ENCODE data around the gene KCNH2. TPM values are rescaled to one million over a fixed set of nuclear protein-coding genes. Genes with fewer than 3 reads are reported as not detected.

The KCNH2 gene
- total RNA-seq, 4 donors from 2014 or later = 0.15 to 1.1 (median 0.36) TPM

- intact Hi-C loops (cut with DNase I; ENCODE audit: low total_unique reads) = no loop called here
- WGBS, 2 donors = 88 to 94% methylated on average over 33 of the region's 33 CpGs
- H3K4me3 ChIP-seq (ENCODE audit: low read depth, poor library complexity, severe bottlenecking) = no peak overlapping the region
- no peak for DNase-seq (ENCODE audit: low spot score in 2 of 2)
- no peak for TF ChIP-seq CTCF (IDR thresholded peaks at IDR 0.05)
- no peak for TF ChIP-seq POLR2A (IDR thresholded peaks at IDR 0.05)
Measured at GRCh38 chr7:150952331-150953050, 25.6 kb downstream of the KCNH2 start.

GRCh38 chr7:150951521-150951920, 26.6 kb downstream of the KCNH2 start:
- H3K4me3 ChIP-seq (ENCODE audit: low read depth, poor library complexity, severe bottlenecking) = no peak overlapping the region
- DNase-seq (ENCODE audit: low spot score in 2 of 2) = no peak
- no peak for TF ChIP-seq CTCF (IDR thresholded peaks at IDR 0.05)
- TF ChIP-seq POLR2A (IDR thresholded peaks at IDR 0.05) = no peak
- WGBS, 2 donors = 94 to 99% methylated on average over 28 of the region's 28 CpGs
- intact Hi-C loops (cut with DNase I; ENCODE audit: low total_unique reads) = no loop called here

GRCh38 chr7:150951181-150951520, 27.0 kb downstream of the KCNH2 start:
- no peak for DNase-seq (ENCODE audit: low spot score in 2 of 2)
- TF ChIP-seq CTCF (IDR thresholded peaks at IDR 0.05) (no peak), POLR2A (IDR thresholded peaks at IDR 0.05) (no peak)
- intact Hi-C loops (cut with DNase I; ENCODE audit: low total_unique reads) = no loop called here
- WGBS, 2 donors = 95 to 97% methylated on average over 16 of the region's 16 CpGs
- no peak overlapping the region for H3K4me3 ChIP-seq (ENCODE audit: low read depth, poor library complexity, severe bottlenecking)

GRCh38 chr7:150950496-150951180, 27.5 kb downstream of the KCNH2 start:
- H3K4me3 ChIP-seq (ENCODE audit: low read depth, poor library complexity, severe bottlenecking) = no peak overlapping the region
- intact Hi-C loops (cut with DNase I; ENCODE audit: low total_unique reads) = no loop called here
- no peak for TF ChIP-seq CTCF (IDR thresholded peaks at IDR 0.05)
- TF ChIP-seq POLR2A (IDR thresholded peaks at IDR 0.05) = no peak
- 92 to 93% methylated on average over 26 to 27 of the region's 27 CpGs for WGBS, 2 donors
- DNase-seq (ENCODE audit: low spot score in 2 of 2) = no peak

- TF ChIP-seq CTCF (IDR thresholded peaks at IDR 0.05) = no peak
- no peak for TF ChIP-seq POLR2A (IDR thresholded peaks at IDR 0.05)
- H3K4me3 ChIP-seq (ENCODE audit: low read depth, poor library complexity, severe bottlenecking) = no peak overlapping the region
- peak in 1 of 2 donors; percentile 68 for DNase-seq (ENCODE audit: low spot score in 2 of 2)
- 83 to 84% methylated on average over 15 to 16 of the region's 16 CpGs for WGBS, 2 donors
- intact Hi-C loops (cut with DNase I; ENCODE audit: low total_unique reads) = no loop called here
Measured at GRCh38 chr7:150949971-150950491, 28.1 kb downstream of the KCNH2 start.

Data from lower leg skin (tissue), 4 donors.